Caco-2 (cell line): Measurements from ENCODE around the gene SLC6A6. TPM values are rescaled to one million over a fixed set of nuclear protein-coding genes. Genes with fewer than 3 reads are reported as not detected.

Source experiments
- BruUV-seq: library from RNA; stranded (reverse); fragments of 400-500 nt; replicated peaks from 2 replicates; lab custom pipeline; 2021; lab: Mats Ljungman, UMichigan
- CTCF ChIA-PET: fragments of 300-600 bp; sonication (Branson Sonifier 250); formaldehyde crosslinking; loops from one replicate; lab custom pipeline; 2022; ENCODE audit warnings: antibody characterized with exemption; lab: Charles Lee
- POLR2A ChIA-PET: fragments of 300-600 bp; sonication (Branson Sonifier 250); formaldehyde crosslinking; loops from one replicate; lab custom pipeline; 2022; ENCODE audit warnings: antibody characterized with exemption; lab: Charles Lee
- DNase-seq, 2 experiments: peaks; one replicate each; pipeline versions ENCODE4 v3.0.0 to v3.0.0-alpha.2; 2020 to 2022
- H3K27me3 ChIP-seq: replicated peaks from 2 replicates; pipeline ENCODE4 v1.6.0; 2011; ENCODE audit warnings: low read length; ENCODE audit not compliant: control insufficient read depth, insufficient read depth
- H3K36me3 ChIP-seq: 2 replicates; pipeline ENCODE4 v1.5.1; 2011; ENCODE audit warnings: low read length; ENCODE audit not compliant: control insufficient read depth, insufficient read depth
- H3K4me1 ChIP-seq: fragments of 250-450 bp; sonication (Bioruptor Pico); 2 replicates; pipeline ENCODE4 v1.5.1; 2020; ENCODE audit warnings: mild to moderate bottlenecking
- H3K4me3 ChIP-seq: 2 replicates; pipeline ENCODE4 v1.5.1; 2011; ENCODE audit warnings: low read depth, mild to moderate bottlenecking, control low read depth, low read length
- H3K9me3 ChIP-seq: fragments of 250-450 bp; sonication (Bioruptor Pico); 2 replicates; pipeline ENCODE4 v1.5.1; 2020; ENCODE audit warnings: mild to moderate bottlenecking, moderate library complexity
- H3K27ac Mint-ChIP-seq: one replicate; pipeline ENCODE4 v1.8.0; 2022; ENCODE audit warnings: mixed read lengths; ENCODE audit not compliant: unreplicated experiment
- H3K27me3 Mint-ChIP-seq: one replicate; pipeline ENCODE4 v1.8.0; 2022; ENCODE audit warnings: mixed read lengths; ENCODE audit not compliant: insufficient read depth, unreplicated experiment
- H3K36me3 Mint-ChIP-seq: one replicate; pipeline ENCODE4 v1.8.0; 2022; ENCODE audit warnings: mild to moderate bottlenecking, mixed read lengths; ENCODE audit not compliant: insufficient read depth, unreplicated experiment
- H3K4me1 Mint-ChIP-seq: one replicate; pipeline ENCODE4 v1.8.0; 2022; ENCODE audit warnings: low read depth, mixed read lengths; ENCODE audit not compliant: unreplicated experiment
- H3K4me3 Mint-ChIP-seq: one replicate; pipeline ENCODE4 v1.8.0; 2022; ENCODE audit warnings: mild to moderate bottlenecking, moderate library complexity, mixed read lengths; ENCODE audit not compliant: unreplicated experiment
- H3K9me3 Mint-ChIP-seq: one replicate; pipeline ENCODE4 v1.8.0; 2022; ENCODE audit warnings: mixed read lengths; ENCODE audit not compliant: unreplicated experiment
- intact Hi-C: fragments of 100-400 bp; cut with micrococcal nuclease; formaldehyde crosslinking; loops from one replicate; pipeline ENCODE4 v1.10.0; 2022; ENCODE audit not compliant: unreplicated experiment
- total RNA-seq: library from RNA; stranded (reverse); gene quantifications from 2 replicates; pipeline ENCODE4 v1.2.3, GENCODE V29; 2022
- TF ChIP-seq, protein P1 (sequence below), 2 experiments: fragments of 200-600 bp in 1 of 2; IDR thresholded peaks; 1 replicate in 1 of 2; 2 replicates in 1 of 2; pipeline versions ENCODE4 v1.5.1 to v1.8.0; 2011 to 2022; ENCODE audit warnings: antibody characterized with exemption in 1 of 2, control low read depth in 1 of 2, inconsistent platforms in 1 of 2, low read depth in 1 of 2, low read length in 1 of 2, mild to moderate bottlenecking in 1 of 2, moderate library complexity in 1 of 2; ENCODE audit not compliant: insufficient read depth in 1 of 2, severe bottlenecking in 1 of 2, unreplicated experiment in 1 of 2

The SLC6A6 gene
- total RNA-seq, 1 experiment from 2014 or later: 49.6 TPM

DNA sequence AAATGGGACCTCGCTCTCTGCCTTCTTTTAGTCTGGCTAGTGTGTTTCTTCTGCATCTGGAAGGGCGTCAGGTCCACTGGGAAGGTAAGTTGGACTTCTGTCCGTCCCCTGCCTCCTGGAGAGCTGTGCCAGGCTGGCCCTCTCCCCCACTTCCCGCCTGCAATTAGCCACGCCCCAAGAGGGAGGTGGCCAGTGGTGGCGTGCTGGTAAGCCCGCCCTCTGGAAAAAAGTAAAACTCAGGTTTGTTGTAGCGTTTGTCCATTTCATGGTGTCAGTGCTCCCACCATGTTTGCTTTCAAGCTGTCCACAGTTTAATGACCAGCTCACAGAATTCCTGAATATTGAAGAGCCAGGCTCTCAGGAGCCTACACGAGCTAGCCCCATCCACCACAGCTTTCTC is 55.6 kb downstream of the SLC6A6 start:
- Histone ChIP-seq H3K4me1 (no peaks in the 10 kb centered on the region), H3K4me3 (no peak overlapping the region), H3K27me3 (no peaks in the 10 kb centered on the region), H3K9me3 (no peaks in the 10 kb centered on the region), H3K36me3 (peaks cover 9% of the 10 kb centered on the region)
- ChIA-PET POLR2A (interaction anchor here (0.6 kb wide), 1 partner anchor 257 kb away, joined by 5 read pairs; no protein-coding TSS in a partner anchor), CTCF (interaction anchor here (0.6 to 2.5 kb wide), 2 partner anchors 10 to 255 kb away, joined by 3 to 11 read pairs; no protein-coding TSS in a partner anchor)
- Mint-ChIP-seq H3K27me3 (no peaks in the 10 kb centered on the region), H3K4me3 (no peak overlapping the region), H3K9me3 (no peaks in the 10 kb centered on the region), H3K27ac (no peak overlapping the region), H3K36me3 (peaks cover 69% of the 10 kb centered on the region), H3K4me1 (no peaks in the 10 kb centered on the region)
- BruUV-seq: no TSS peak
- TF ChIP-seq, protein P1, sequence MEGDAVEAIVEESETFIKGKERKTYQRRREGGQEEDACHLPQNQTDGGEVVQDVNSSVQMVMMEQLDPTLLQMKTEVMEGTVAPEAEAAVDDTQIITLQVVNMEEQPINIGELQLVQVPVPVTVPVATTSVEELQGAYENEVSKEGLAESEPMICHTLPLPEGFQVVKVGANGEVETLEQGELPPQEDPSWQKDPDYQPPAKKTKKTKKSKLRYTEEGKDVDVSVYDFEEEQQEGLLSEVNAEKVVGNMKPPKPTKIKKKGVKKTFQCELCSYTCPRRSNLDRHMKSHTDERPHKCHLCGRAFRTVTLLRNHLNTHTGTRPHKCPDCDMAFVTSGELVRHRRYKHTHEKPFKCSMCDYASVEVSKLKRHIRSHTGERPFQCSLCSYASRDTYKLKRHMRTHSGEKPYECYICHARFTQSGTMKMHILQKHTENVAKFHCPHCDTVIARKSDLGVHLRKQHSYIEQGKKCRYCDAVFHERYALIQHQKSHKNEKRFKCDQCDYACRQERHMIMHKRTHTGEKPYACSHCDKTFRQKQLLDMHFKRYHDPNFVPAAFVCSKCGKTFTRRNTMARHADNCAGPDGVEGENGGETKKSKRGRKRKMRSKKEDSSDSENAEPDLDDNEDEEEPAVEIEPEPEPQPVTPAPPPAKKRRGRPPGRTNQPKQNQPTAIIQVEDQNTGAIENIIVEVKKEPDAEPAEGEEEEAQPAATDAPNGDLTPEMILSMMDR (IDR thresholded peaks at IDR 0.05; ENCODE audit: insufficient read depth in 1 of 2, low read depth in 1 of 2, low read length in 1 of 2, severe bottlenecking in 1 of 2, unreplicated experiment in 1 of 2): no peak
- intact Hi-C loops: loop anchor here (2.0 kb wide), 1 partner anchor 25 kb away; no protein-coding TSS in a partner anchor
- DNase-seq: no peak

DNA sequence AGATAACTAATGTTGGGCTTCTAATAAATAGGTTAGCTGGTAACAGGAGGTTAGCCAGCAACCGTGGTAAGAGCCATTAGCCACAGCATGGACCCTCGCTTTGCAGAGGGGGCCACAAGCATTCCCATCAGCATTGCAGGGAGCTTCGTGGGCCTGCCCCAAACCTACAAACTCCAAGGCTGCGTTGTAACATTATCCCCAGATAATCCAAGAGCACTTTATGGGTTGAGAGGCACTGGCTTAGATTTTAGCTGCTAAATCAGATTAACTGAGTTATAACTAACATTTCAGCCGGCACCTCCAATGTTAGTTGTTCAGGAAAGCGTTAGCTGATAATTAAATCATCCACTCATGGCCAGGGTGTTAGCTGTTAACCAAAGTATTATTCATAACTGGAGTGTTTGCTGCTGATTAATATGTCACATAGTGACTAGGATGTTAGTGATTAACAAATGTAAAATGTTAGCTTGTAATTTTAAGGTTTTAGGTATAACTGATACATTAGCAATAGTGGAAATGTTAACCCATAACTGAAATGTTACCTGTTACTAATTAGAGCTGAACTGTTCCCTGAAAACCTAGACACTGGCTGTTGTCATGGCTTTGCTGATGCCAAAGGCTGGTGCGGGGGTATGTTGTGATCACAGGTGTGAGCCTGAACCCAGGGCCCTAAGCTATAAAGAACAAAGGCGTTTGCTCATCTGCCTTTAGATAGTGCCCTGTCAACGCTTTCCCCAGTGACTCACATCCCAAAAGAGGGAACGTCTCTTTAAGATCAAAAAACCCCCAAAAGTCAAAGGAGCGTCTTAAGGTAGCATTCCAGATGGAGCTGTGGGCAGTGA is 56.2 kb downstream of the SLC6A6 start:
- Mint-ChIP-seq H3K36me3 (peaks cover 62% of the 10 kb centered on the region), H3K4me3 (no peak overlapping the region), H3K27me3 (no peaks in the 10 kb centered on the region), H3K4me1 (no peaks in the 10 kb centered on the region), H3K27ac (no peak overlapping the region), H3K9me3 (no peaks in the 10 kb centered on the region)
- Histone ChIP-seq H3K4me1 (no peaks in the 10 kb centered on the region), H3K27me3 (no peaks in the 10 kb centered on the region), H3K9me3 (no peaks in the 10 kb centered on the region), H3K36me3 (peaks cover 9% of the 10 kb centered on the region), H3K4me3 (no peak overlapping the region)
- TF ChIP-seq, protein P1 (IDR thresholded peaks at IDR 0.05; ENCODE audit: insufficient read depth in 1 of 2, low read depth in 1 of 2, low read length in 1 of 2, severe bottlenecking in 1 of 2, unreplicated experiment in 1 of 2): no peak
- ChIA-PET CTCF (interaction anchor here (0.6 to 2.5 kb wide), 4 partner anchors 10 to 1847 kb away, joined by 3 to 11 read pairs (median 5); no protein-coding TSS in a partner anchor), POLR2A (interaction anchor here (0.6 kb wide), 1 partner anchor 258 kb away, joined by 5 read pairs; no protein-coding TSS in a partner anchor)
- TSS peak; percentile 10 for BruUV-seq
- no peak for DNase-seq
- intact Hi-C loops: loop anchor here (2.0 kb wide), 1 partner anchor 26 kb away; no protein-coding TSS in a partner anchor

DNA sequence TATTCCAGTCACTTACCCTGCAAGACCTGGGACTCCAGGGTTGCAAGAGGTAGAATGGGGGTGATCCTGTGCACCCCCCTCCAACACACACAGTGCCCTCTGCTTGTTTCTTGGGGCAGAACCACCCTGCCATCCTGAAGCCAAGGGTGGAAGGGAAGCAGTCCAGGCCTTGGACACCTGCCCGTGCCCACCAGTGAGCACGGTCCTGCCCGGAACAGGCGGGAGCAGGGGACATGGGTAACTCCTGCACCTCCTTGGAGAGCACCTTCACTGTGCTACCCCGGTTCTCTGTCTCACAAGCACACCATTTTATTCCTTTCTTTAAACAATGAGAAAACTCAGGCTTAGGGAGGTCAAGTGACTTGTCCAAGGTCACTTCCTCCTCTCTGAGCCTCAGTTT is 57.0 kb downstream of the SLC6A6 start:
- peaks cover 11% of the 10 kb centered on the region for H3K36me3 ChIP-seq
- ChIA-PET CTCF (interaction anchor here (0.8 to 2.5 kb wide), 2 partner anchors 9 to 256 kb away, joined by 7 to 11 read pairs; no protein-coding TSS in a partner anchor), POLR2A (no interaction called here)
- no peak overlapping the region for H3K4me3 ChIP-seq
- Mint-ChIP-seq H3K27me3 (no peaks in the 10 kb centered on the region), H3K36me3 (peaks cover 60% of the 10 kb centered on the region), H3K4me1 (no peaks in the 10 kb centered on the region), H3K27ac (no peak overlapping the region), H3K4me3 (no peak overlapping the region), H3K9me3 (no peaks in the 10 kb centered on the region)
- H3K9me3 ChIP-seq: no peaks in the 10 kb centered on the region
- intact Hi-C loops: loop anchor here (2.0 kb wide), 1 partner anchor 27 kb away; no protein-coding TSS in a partner anchor
- H3K4me1 ChIP-seq: no peaks in the 10 kb centered on the region
- TF ChIP-seq, protein P1 (IDR thresholded peaks at IDR 0.05; ENCODE audit: insufficient read depth in 1 of 2, low read depth in 1 of 2, low read length in 1 of 2, severe bottlenecking in 1 of 2, unreplicated experiment in 1 of 2): no peak
- DNase-seq: no peak
- BruUV-seq: no TSS peak
- no peaks in the 10 kb centered on the region for H3K27me3 ChIP-seq
